ENCODE measurements around the gene BTBD1.

Gene BTBD1

DNA sequence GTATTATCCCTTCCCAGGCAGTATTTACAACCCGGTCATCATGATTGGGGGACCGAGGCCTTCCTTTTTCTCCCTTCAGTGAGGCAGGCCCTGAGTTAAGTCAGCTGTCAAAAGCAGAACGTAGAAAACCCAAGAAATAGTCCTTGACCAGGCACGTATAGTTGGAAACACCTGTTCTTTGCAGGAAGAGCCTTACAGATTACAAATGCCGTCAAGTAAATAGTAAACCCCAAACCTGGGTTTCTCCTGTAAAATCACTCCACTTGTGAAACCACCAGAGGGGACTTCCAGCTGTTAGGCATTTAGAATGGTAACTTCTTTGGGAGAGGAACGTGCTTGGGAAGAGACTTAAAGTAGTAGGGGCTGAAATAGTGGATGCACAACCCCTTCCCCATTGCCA, 1.0 kb upstream of the BTBD1 start:
- H3K9me3 ChIP-seq (ENCODE audit: control insufficient read depth, low read depth, low read length) = peaks cover 6% of the 10 kb centered on the region
- H3K4me3 ChIP-seq (ENCODE audit: low read length) = no peak overlapping the region
- H3K27me3 ChIP-seq (ENCODE audit: control insufficient read depth, insufficient read depth, low read length) = no peaks in the 10 kb centered on the region
- no peaks in the 10 kb centered on the region for H3K36me3 ChIP-seq (ENCODE audit: control insufficient read depth, low read depth, low read length)
- no peak overlapping the region for H3K9ac ChIP-seq (ENCODE audit: low read length)
- peaks cover 26% of the 10 kb centered on the region for H3K4me1 ChIP-seq (ENCODE audit: control insufficient read depth, low read depth, low read length)
- H3K27ac ChIP-seq (ENCODE audit: low read length) = no peak overlapping the region

DNA sequence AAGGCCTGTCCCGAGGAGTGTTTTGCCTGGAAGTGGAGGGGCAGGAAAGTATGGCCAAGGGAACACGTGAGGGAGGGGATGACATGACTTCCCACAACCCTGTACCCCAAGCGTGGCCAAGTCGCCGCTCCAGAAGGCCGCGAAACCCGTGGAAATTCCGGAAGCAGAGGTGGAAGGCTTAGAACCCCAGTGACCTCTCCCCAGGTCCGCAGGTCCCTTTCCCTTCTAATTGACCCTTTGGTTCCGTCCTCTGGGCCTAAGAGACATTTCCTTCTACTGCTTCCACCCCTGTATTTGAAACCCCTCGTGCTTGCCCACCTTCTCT, 548 bp upstream of the BTBD1 start:
- H3K4me3 ChIP-seq (ENCODE audit: low read length) = peak overlapping the region; percentile 91
- H3K4me1 ChIP-seq (ENCODE audit: control insufficient read depth, low read depth, low read length) = peaks cover 26% of the 10 kb centered on the region
- H3K36me3 ChIP-seq (ENCODE audit: control insufficient read depth, low read depth, low read length) = no peaks in the 10 kb centered on the region
- H3K9ac ChIP-seq (ENCODE audit: low read length) = peak overlapping the region; percentile 90
- no peaks in the 10 kb centered on the region for H3K27me3 ChIP-seq (ENCODE audit: control insufficient read depth, insufficient read depth, low read length)
- no peak overlapping the region for H3K27ac ChIP-seq (ENCODE audit: low read length)
- peaks cover 6% of the 10 kb centered on the region for H3K9me3 ChIP-seq (ENCODE audit: control insufficient read depth, low read depth, low read length)

DNA sequence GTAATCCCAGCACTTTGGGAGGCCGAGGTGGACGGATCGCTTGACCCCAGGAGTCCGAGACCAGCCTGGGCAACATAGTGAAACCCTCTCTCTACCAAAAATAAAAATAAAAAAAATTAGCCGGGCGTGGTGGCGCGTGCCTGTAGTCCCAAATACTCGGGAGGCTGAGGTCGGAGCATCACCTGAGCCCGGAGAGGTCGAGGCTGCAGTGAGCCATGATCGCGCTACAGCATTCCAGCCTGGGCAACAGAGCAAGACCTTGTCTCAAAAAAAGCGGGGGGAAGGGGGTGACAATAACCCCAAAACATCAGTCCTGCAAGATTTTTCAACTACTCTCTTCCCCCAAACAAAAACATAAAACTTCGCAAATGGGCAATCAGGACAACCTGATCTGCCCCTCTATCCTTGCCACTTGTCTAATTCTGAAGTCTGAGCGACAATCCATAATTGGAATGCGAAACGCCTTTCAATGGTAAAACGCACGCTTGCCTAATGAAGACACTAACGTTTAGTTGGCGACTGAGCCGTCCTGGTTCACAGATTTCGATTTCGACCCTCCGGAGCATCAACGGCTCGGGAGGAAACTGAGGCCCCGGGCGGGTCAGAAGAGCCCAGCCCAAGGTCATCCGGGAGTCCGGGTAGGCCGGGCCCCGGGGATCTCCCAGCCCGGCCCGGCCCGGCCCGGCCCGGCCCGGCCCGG, 868 bp downstream of the BTBD1 start:
- H3K9ac ChIP-seq (ENCODE audit: low read length) = peak overlapping the region; percentile 90
- no peaks in the 10 kb centered on the region for H3K27me3 ChIP-seq (ENCODE audit: control insufficient read depth, insufficient read depth, low read length)
- H3K4me3 ChIP-seq (ENCODE audit: low read length) = peak overlapping the region; percentile 91
- peak overlapping the region; percentile 13 for H3K27ac ChIP-seq (ENCODE audit: low read length)
- peaks cover 7% of the 10 kb centered on the region for H3K36me3 ChIP-seq (ENCODE audit: control insufficient read depth, low read depth, low read length)
- H3K4me1 ChIP-seq (ENCODE audit: control insufficient read depth, low read depth, low read length) = peaks cover 26% of the 10 kb centered on the region
- peaks cover 6% of the 10 kb centered on the region for H3K9me3 ChIP-seq (ENCODE audit: control insufficient read depth, low read depth, low read length)

DNA sequence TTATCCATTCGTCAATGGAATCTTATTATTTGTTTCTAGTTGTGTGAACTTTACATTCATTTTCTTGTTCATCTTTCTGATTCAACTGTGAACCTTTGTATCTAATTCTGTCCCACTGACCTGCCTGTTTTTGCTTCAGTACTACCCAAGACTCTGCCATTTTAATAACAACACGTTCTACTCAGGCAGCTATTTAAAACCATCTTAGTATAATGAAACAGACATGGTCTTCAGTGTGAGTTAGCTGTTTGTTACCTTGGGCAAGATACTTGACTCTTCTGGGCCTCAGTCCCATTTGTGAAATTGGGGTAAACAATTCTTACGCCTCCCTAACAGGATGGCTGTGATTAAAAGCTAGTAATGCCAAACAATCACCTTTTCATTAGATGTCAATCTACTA, 1.6 kb downstream of the BTBD1 start:
- Histone ChIP-seq H3K4me1 (ENCODE audit: control insufficient read depth, low read depth, low read length) (peaks cover 26% of the 10 kb centered on the region), H3K4me3 (ENCODE audit: low read length) (peak overlapping the region; percentile 91), H3K9ac (ENCODE audit: low read length) (peak overlapping the region; percentile 90), H3K36me3 (ENCODE audit: control insufficient read depth, low read depth, low read length) (peaks cover 9% of the 10 kb centered on the region), H3K27ac (ENCODE audit: low read length) (no peak overlapping the region), H3K9me3 (ENCODE audit: control insufficient read depth, low read depth, low read length) (peaks cover 6% of the 10 kb centered on the region), H3K27me3 (ENCODE audit: control insufficient read depth, insufficient read depth, low read length) (no peaks in the 10 kb centered on the region)

GRCh38 chr15:83064859-83065258, 2.2 kb downstream of the BTBD1 start:
- H3K27me3 ChIP-seq (ENCODE audit: control insufficient read depth, insufficient read depth, low read length) = no peaks in the 10 kb centered on the region
- peak overlapping the region; percentile 91 for H3K4me3 ChIP-seq (ENCODE audit: low read length)
- no peak overlapping the region for H3K27ac ChIP-seq (ENCODE audit: low read length)
- H3K9ac ChIP-seq (ENCODE audit: low read length) = peak overlapping the region; percentile 90
- peaks cover 26% of the 10 kb centered on the region for H3K4me1 ChIP-seq (ENCODE audit: control insufficient read depth, low read depth, low read length)
- peaks cover 6% of the 10 kb centered on the region for H3K9me3 ChIP-seq (ENCODE audit: control insufficient read depth, low read depth, low read length)
- H3K36me3 ChIP-seq (ENCODE audit: control insufficient read depth, low read depth, low read length) = peaks cover 9% of the 10 kb centered on the region

- peaks cover 26% of the 10 kb centered on the region for H3K4me1 ChIP-seq (ENCODE audit: control insufficient read depth, low read depth, low read length)
- H3K9me3 ChIP-seq (ENCODE audit: control insufficient read depth, low read depth, low read length) = no peaks in the 10 kb centered on the region
- peaks cover 9% of the 10 kb centered on the region for H3K36me3 ChIP-seq (ENCODE audit: control insufficient read depth, low read depth, low read length)
- H3K27me3 ChIP-seq (ENCODE audit: control insufficient read depth, insufficient read depth, low read length) = no peaks in the 10 kb centered on the region
- H3K4me3 ChIP-seq (ENCODE audit: low read length) = peak overlapping the region; percentile 91
- H3K27ac ChIP-seq (ENCODE audit: low read length) = no peak overlapping the region
- no peak overlapping the region for H3K9ac ChIP-seq (ENCODE audit: low read length)
These were observed 3.5 kb downstream of the BTBD1 start for GRCh38 chr15:83063551-83063950.

GRCh38 chr15:83062768-83063180, 4.3 kb downstream of the BTBD1 start:
- Histone ChIP-seq H3K36me3 (ENCODE audit: control insufficient read depth, low read depth, low read length) (peaks cover 9% of the 10 kb centered on the region), H3K9me3 (ENCODE audit: control insufficient read depth, low read depth, low read length) (no peaks in the 10 kb centered on the region), H3K4me3 (ENCODE audit: low read length) (no peak overlapping the region), H3K4me1 (ENCODE audit: control insufficient read depth, low read depth, low read length) (peaks cover 32% of the 10 kb centered on the region), H3K27me3 (ENCODE audit: control insufficient read depth, insufficient read depth, low read length) (no peaks in the 10 kb centered on the region), H3K9ac (ENCODE audit: low read length) (no peak overlapping the region), H3K27ac (ENCODE audit: low read length) (no peak overlapping the region)

DNA sequence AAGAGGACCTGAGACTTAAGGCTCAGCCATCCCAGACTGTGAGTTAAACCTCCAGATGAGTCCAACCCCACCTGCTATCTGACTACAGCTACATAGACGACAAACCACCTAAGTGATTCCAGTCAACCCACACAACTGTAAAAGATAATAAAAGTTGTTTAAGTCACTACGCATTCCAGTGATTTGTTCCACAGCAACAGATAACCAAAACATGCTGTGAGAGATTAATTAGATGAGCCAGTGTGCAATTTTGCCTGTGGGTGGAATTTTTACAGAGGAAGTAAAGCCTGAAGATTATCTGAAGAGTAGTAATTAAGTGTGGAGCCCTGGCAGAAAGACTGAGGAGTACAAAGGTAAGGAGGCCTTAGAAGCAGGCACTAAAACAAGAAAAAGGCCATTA, 5.4 kb downstream of the BTBD1 start:
- no peak overlapping the region for H3K4me3 ChIP-seq (ENCODE audit: low read length)
- no peaks in the 10 kb centered on the region for H3K9me3 ChIP-seq (ENCODE audit: control insufficient read depth, low read depth, low read length)
- peaks cover 39% of the 10 kb centered on the region for H3K4me1 ChIP-seq (ENCODE audit: control insufficient read depth, low read depth, low read length)
- H3K36me3 ChIP-seq (ENCODE audit: control insufficient read depth, low read depth, low read length) = peaks cover 9% of the 10 kb centered on the region
- no peak overlapping the region for H3K27ac ChIP-seq (ENCODE audit: low read length)
- no peaks in the 10 kb centered on the region for H3K27me3 ChIP-seq (ENCODE audit: control insufficient read depth, insufficient read depth, low read length)
- H3K9ac ChIP-seq (ENCODE audit: low read length) = no peak overlapping the region

DNA sequence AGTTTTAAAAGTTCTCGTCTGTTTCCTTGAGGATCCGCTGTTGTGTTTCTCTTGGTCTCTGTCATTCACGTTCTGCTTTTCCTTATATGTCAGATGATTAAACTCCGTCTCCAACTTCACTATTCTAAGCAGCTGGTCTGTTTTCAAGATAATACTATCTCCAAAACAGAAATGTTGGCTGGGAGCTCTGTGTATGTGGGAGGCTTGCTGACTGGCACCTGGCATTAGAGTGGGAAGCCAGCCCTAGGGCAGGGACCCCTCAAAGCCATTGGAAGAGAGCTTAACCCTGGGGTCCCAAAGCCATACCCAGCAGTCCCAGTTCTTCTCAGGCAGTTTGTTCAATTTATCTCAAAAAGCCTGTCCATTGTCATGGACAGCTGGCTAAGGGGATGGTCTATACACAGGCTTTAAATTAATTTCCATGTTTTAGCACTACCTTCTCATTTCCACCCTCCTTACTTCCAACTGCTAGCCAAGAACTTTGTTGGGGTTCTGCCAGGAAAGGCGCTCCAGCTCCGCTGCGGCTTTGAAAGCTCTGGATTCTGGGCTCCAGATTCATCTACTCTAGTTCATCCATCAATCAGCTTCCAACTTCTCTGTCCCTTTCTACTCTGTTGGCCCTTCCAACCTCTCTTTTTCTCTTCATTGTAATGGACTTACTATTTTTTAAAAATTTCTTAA, 9.2 kb downstream of the BTBD1 start:
- H3K4me3 ChIP-seq (ENCODE audit: low read length) = no peak overlapping the region
- no peak overlapping the region for H3K27ac ChIP-seq (ENCODE audit: low read length)
- no peaks in the 10 kb centered on the region for H3K9me3 ChIP-seq (ENCODE audit: control insufficient read depth, low read depth, low read length)
- H3K27me3 ChIP-seq (ENCODE audit: control insufficient read depth, insufficient read depth, low read length) = no peaks in the 10 kb centered on the region
- H3K4me1 ChIP-seq (ENCODE audit: control insufficient read depth, low read depth, low read length) = peaks cover 17% of the 10 kb centered on the region
- H3K9ac ChIP-seq (ENCODE audit: low read length) = no peak overlapping the region
- H3K36me3 ChIP-seq (ENCODE audit: control insufficient read depth, low read depth, low read length) = peaks cover 31% of the 10 kb centered on the region

DNA sequence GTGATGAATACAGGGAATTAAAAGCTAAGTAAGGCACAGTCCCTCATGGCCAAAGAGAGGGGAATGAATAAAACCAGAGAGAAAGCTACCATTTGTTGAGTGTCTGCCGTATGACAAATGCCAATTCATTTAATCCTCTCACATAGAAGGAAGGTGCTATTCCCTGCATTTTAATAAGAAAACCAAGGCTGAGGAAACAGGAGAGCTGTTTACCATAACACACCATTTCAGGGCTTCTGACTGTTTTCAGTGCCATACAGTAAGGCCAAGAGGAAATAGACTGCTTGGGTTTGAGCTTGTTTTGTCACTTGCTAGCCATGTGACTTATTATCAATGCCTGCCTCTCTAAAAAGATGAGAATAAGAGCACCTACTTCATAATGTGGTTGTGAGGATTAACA, 10.1 kb downstream of the BTBD1 start:
- Histone ChIP-seq H3K27ac (ENCODE audit: low read length) (no peak overlapping the region), H3K27me3 (ENCODE audit: control insufficient read depth, insufficient read depth, low read length) (no peaks in the 10 kb centered on the region), H3K9ac (ENCODE audit: low read length) (peak overlapping the region; percentile 15), H3K36me3 (ENCODE audit: control insufficient read depth, low read depth, low read length) (peaks cover 31% of the 10 kb centered on the region), H3K4me1 (ENCODE audit: control insufficient read depth, low read depth, low read length) (peaks cover 17% of the 10 kb centered on the region), H3K9me3 (ENCODE audit: control insufficient read depth, low read depth, low read length) (no peaks in the 10 kb centered on the region), H3K4me3 (ENCODE audit: low read length) (peak overlapping the region; percentile 27)

DNA sequence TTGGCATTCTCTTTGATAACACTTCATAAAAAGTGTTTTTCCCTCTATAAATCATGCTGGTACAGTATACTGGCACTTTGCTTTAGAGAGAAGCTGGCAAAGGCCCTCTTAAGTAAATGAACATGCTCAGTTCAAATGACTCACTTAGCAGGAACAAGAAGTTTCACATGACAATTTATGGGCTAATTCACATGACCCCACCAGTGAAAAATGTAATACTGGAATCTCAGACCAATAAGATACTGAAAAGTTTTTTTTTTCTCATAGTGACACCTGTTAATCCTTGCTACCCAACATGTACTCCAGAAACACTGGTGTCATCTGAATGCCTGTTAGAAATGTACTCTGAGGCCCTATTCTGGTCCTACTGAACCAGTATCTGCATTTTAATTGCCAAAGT, 13.9 kb downstream of the BTBD1 start:
- no peaks in the 10 kb centered on the region for H3K27me3 ChIP-seq (ENCODE audit: control insufficient read depth, insufficient read depth, low read length)
- H3K9me3 ChIP-seq (ENCODE audit: control insufficient read depth, low read depth, low read length) = no peaks in the 10 kb centered on the region
- peaks cover 46% of the 10 kb centered on the region for H3K36me3 ChIP-seq (ENCODE audit: control insufficient read depth, low read depth, low read length)
- H3K27ac ChIP-seq (ENCODE audit: low read length) = no peak overlapping the region
- H3K4me1 ChIP-seq (ENCODE audit: control insufficient read depth, low read depth, low read length) = peaks cover 15% of the 10 kb centered on the region
- H3K4me3 ChIP-seq (ENCODE audit: low read length) = no peak overlapping the region
- H3K9ac ChIP-seq (ENCODE audit: low read length) = no peak overlapping the region

DNA sequence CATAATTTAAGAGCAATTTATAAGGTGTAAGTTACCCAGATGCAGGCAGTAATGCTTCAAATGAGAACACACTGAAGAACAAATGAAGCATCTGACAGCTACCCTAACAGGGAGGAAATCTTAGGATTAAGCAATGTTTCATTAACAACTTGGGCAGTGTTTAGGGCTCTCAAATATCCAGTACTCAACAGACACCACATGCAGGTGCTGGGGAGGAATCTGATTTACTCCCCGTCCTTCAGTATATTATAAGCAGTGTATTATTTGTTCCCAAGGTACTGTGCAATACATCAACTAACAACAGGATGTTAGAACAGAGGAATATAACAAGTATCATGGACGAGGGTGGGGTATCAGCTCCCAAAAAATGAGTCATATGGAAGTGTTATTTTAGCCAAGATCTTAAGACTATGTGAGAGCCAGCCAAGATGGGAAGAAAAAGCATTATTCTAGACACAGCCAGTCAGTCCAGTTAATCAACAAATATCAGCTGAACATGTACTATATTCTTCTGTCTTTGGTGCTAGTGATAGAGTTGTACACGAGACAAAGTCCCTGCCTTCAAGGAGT, 20.4 kb downstream of the BTBD1 start:
- Histone ChIP-seq H3K4me1 (ENCODE audit: control insufficient read depth, low read depth, low read length) (no peaks in the 10 kb centered on the region), H3K9ac (ENCODE audit: low read length) (no peak overlapping the region), H3K27ac (ENCODE audit: low read length) (no peak overlapping the region), H3K36me3 (ENCODE audit: control insufficient read depth, low read depth, low read length) (peaks cover 53% of the 10 kb centered on the region), H3K4me3 (ENCODE audit: low read length) (no peak overlapping the region), H3K9me3 (ENCODE audit: control insufficient read depth, low read depth, low read length) (no peaks in the 10 kb centered on the region), H3K27me3 (ENCODE audit: control insufficient read depth, insufficient read depth, low read length) (no peaks in the 10 kb centered on the region)
